VCaP (cell line): ENCODE measurements around the gene TMEM208.

Experiments
- H3K27ac ChIP-seq: fragments of 450-650 bp; 2 replicates; pipeline ENCODE4 v1.5.1; 2017
- CTCF ChIP-seq: fragments of 450-650 bp; conservative IDR thresholded peaks from 2 replicates; pipeline ENCODE4 v1.5.1; 2017; ENCODE audit warnings: mild to moderate bottlenecking, moderate library complexity

The TMEM208 gene

DNA sequence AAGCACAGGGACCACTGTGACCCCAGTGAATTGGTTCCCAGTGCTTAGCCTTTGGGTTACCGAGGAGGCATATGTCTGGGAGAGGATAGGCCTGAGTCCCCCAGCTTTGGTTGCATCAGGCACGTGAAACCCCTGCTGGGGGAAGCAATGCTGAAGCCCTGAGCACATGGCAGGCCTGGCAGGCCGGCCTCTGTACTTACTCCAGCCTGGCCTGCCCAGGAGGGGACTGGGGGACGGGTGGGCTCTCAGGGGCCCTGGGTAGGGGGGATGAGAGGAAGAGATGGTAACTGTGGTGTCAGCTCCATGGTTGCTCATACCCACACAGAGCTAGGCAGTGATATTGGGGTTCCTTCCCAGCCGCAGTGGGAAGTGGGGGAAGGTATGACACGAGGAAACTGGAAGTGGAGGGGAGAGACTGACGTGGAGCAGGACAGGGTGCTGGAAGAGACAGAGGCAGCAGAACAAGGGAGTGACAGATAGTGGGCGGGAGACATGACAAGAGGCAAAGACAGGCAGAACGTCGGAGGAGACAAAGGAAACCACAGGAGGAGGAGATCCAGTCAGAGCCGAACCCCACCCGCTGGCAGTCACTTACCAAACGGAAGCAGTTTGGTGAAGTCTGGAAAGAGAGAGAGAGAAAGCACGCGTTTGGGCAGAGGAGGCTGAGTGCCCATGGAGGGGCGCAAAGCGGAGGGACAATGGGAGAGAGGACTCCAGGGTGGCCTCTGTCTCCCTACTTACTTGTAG is 9.1 kb downstream of the TMEM208 start:
- H3K27ac ChIP-seq = no peak overlapping the region
- TF ChIP-seq CTCF = no peak

DNA sequence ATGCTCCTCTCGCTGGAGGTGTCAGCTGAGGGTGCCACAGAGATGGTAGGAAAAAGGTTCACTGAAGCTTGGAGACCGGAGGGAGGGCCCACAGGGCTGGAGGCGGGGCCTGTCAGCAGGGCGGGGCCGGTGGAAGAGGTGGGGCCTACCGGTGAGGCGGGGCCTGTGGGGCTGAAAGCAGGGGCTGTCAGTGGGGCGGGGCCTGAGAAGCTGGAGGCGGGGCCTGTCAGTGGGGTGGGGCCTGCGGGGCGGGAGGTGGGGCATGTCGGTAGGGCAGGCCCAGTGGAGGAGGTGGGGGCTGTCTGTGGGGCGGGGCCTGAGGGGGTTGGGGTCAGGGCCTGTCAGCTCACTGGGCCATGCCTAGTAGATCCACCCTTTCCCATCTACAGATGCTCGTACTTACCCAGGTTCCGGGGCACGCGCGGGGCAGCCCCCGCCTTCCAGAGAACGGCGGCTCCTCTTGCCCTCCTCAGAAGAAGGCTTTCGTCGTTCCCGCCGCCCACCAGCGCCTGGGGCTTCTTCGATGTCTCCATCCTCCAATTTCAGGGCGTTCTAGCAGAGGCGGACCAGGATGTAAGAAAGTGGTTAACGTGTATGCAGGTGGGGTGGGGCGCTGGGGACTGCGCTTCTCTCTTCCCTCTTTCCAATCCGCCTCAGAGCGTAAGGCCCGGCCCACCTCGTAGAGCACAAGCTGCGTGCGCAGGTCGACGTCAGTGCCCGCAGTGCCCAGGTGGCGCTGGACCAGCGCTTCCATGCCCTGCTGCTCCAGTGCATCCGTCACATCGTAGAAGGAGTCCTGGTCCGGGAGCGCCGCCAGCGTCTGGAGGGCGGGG is 9.8 kb downstream of the TMEM208 start:
- TF ChIP-seq CTCF = no peak
- no peak overlapping the region for H3K27ac ChIP-seq

- no peak overlapping the region for H3K27ac ChIP-seq
- TF ChIP-seq CTCF = no peak
Observed at GRCh38 chr16:67237396-67238277, 10.7 kb downstream of the TMEM208 start.

GRCh38 chr16:67238278-67238575 is 11.3 kb downstream of the TMEM208 start:
- no peak for TF ChIP-seq CTCF
- H3K27ac ChIP-seq = no peak overlapping the region

GRCh38 chr16:67238806-67239470 is 12.0 kb downstream of the TMEM208 start:
- no peak overlapping the region for H3K27ac ChIP-seq
- TF ChIP-seq CTCF = no peak

GRCh38 chr16:67240506-67240905 is 13.6 kb downstream of the TMEM208 start:
- TF ChIP-seq CTCF = no peak
- H3K27ac ChIP-seq = peak overlapping the region; percentile 67; the same call in 1 of the 2 replicates
